H9 (cell line): Measurements from ENCODE around the gene IGLL5. TPM values are rescaled to one million over a fixed set of nuclear protein-coding genes. Genes with fewer than 3 reads are reported as not detected.

Experiments
- DNase-seq: peaks from one replicate; pipeline ENCODE4 v3.0.0-alpha.2; 2017
- H2AFZ ChIP-seq: one replicate; pipeline ENCODE4 v1.6.1; 2013; ENCODE audit warnings: mild to moderate bottlenecking, low read length, control low read depth, moderate library complexity
- H2AK5ac ChIP-seq: 2 replicates; pipeline ENCODE4 v1.6.1; 2013; ENCODE audit warnings: low read length, control low read depth, mixed read lengths; ENCODE audit not compliant: insufficient read length
- H2BK120ac ChIP-seq: one replicate; pipeline ENCODE4 v1.6.1; 2013; ENCODE audit warnings: low read depth, mild to moderate bottlenecking, low read length, control low read depth, inconsistent platforms; ENCODE audit not compliant: poor library complexity, severe bottlenecking
- H2BK12ac ChIP-seq: 2 replicates; pipeline ENCODE4 v1.6.1; 2013; ENCODE audit warnings: low read length, control low read depth, mixed read lengths, low read depth; ENCODE audit not compliant: insufficient read length
- H2BK15ac ChIP-seq: 2 replicates; pipeline ENCODE4 v1.6.1; 2013; ENCODE audit warnings: low read depth, low read length, control low read depth
- H2BK20ac ChIP-seq: one replicate; pipeline ENCODE4 v1.6.1; 2013; ENCODE audit warnings: low read depth, mild to moderate bottlenecking, low read length, control low read depth, inconsistent platforms; ENCODE audit not compliant: poor library complexity, severe bottlenecking
- H2BK5ac ChIP-seq: 2 replicates; pipeline ENCODE4 v1.6.1; 2013; ENCODE audit warnings: low read length, control low read depth, mixed read lengths; ENCODE audit not compliant: insufficient read length
- H3K14ac ChIP-seq: 2 replicates; pipeline ENCODE4 v1.6.1; 2013; ENCODE audit warnings: low read length, control low read depth; ENCODE audit not compliant: insufficient read depth
- H3K18ac ChIP-seq: 2 replicates; pipeline ENCODE4 v1.6.1; 2013; ENCODE audit warnings: low read depth, mild to moderate bottlenecking, mixed read lengths, low read length, control low read depth; ENCODE audit not compliant: insufficient read length
- H3K23ac ChIP-seq: 2 replicates; pipeline ENCODE4 v1.6.1; 2013; ENCODE audit warnings: low read length, control low read depth, mixed read lengths, low read depth; ENCODE audit not compliant: insufficient read length
- H3K23me2 ChIP-seq: 2 replicates; pipeline ENCODE4 v1.6.1; 2013; ENCODE audit warnings: low read depth, mild to moderate bottlenecking, mixed read lengths, low read length, control low read depth; ENCODE audit not compliant: insufficient read length, poor library complexity, severe bottlenecking
- H3K27ac ChIP-seq: 2 replicates; pipeline ENCODE4 v1.5.1; 2013; ENCODE audit warnings: low read length, control low read depth, mixed read lengths, low read depth; ENCODE audit not compliant: insufficient read length
- H3K27me3 ChIP-seq: 2 replicates; pipeline ENCODE4 v1.6.1; 2013; ENCODE audit warnings: low read length, control low read depth, inconsistent platforms; ENCODE audit not compliant: insufficient read depth
- H3K4ac ChIP-seq: 2 replicates; pipeline ENCODE4 v1.6.1; 2013; ENCODE audit warnings: low read depth, mild to moderate bottlenecking, control low read depth, inconsistent platforms, low read length, moderate library complexity
- H3K4me1 ChIP-seq: 2 replicates; pipeline ENCODE4 v1.6.1; 2013; ENCODE audit warnings: low read length, control low read depth, inconsistent platforms; ENCODE audit not compliant: insufficient read depth
- H3K4me2 ChIP-seq: 2 replicates; pipeline ENCODE4 v1.6.1; 2013; ENCODE audit warnings: low read length, control low read depth, mixed read lengths; ENCODE audit not compliant: insufficient read length, insufficient read depth
- H3K56ac ChIP-seq: 2 replicates; pipeline ENCODE4 v1.6.1; 2013; ENCODE audit warnings: low read depth, mild to moderate bottlenecking, mixed read lengths, low read length, control low read depth; ENCODE audit not compliant: insufficient read length
- H3K79me1 ChIP-seq: 2 replicates; pipeline ENCODE4 v1.6.1; 2013; ENCODE audit warnings: low read depth, mild to moderate bottlenecking, moderate library complexity, low read length, control low read depth, inconsistent platforms; ENCODE audit not compliant: insufficient read depth, poor library complexity, severe bottlenecking
- H3K79me2 ChIP-seq: 2 replicates; pipeline ENCODE4 v1.6.1; 2013; ENCODE audit warnings: low read length, control low read depth, inconsistent platforms; ENCODE audit not compliant: insufficient read depth
- H3K9ac ChIP-seq: 2 replicates; pipeline ENCODE4 v1.6.1; 2013; ENCODE audit warnings: low read length, control low read depth, mixed read lengths; ENCODE audit not compliant: insufficient read length; ENCODE audit errors: extremely low read depth
- H3K9me3 ChIP-seq: one replicate; pipeline ENCODE4 v1.6.1; 2013; ENCODE audit warnings: low read depth, low read length, inconsistent platforms; ENCODE audit not compliant: control insufficient read depth
- H3T11ph ChIP-seq: one replicate; pipeline ENCODE4 v1.6.1; 2013; ENCODE audit warnings: mild to moderate bottlenecking, low read length, control low read depth, inconsistent platforms
- H4K20me1 ChIP-seq: one replicate; pipeline ENCODE4 v1.6.1; 2013; ENCODE audit not compliant: control insufficient read depth, insufficient read length, insufficient read depth
- H4K5ac ChIP-seq: 2 replicates; pipeline ENCODE4 v1.6.1; 2013; ENCODE audit warnings: low read depth, mild to moderate bottlenecking, mixed read lengths, low read length, control low read depth; ENCODE audit not compliant: insufficient read length
- H4K8ac ChIP-seq: replicated peaks from 2 replicates; pipeline ENCODE4 v1.6.1; 2013; ENCODE audit warnings: low read length, control low read depth, mixed read lengths, low read depth; ENCODE audit not compliant: insufficient read length
- H4K91ac ChIP-seq: 2 replicates; pipeline ENCODE4 v1.6.1; 2013; ENCODE audit warnings: low read depth, mild to moderate bottlenecking, moderate library complexity, mixed read lengths, low read length, control low read depth; ENCODE audit not compliant: insufficient read length
- H3K27ac Mint-ChIP-seq, 3 experiments: 2 replicates in 2 of 3; 3 replicates in 1 of 3; pipeline ENCODE4 v1.8.0; 2020 to 2021; ENCODE audit warnings: mixed read lengths in 3 of 3, mild to moderate bottlenecking in 1 of 3, moderate library complexity in 1 of 3
- H3K27me3 Mint-ChIP-seq: 2 replicates; pipeline ENCODE4 v1.8.0; 2021; ENCODE audit warnings: low read depth, mild to moderate bottlenecking, moderate library complexity, mixed read lengths
- H3K36me3 Mint-ChIP-seq, 3 experiments: 2 replicates in 2 of 3; 3 replicates in 1 of 3; pipeline ENCODE4 v1.8.0; 2020 to 2021; ENCODE audit warnings: low read depth in 3 of 3, mixed read lengths in 3 of 3; ENCODE audit not compliant: insufficient read depth in 1 of 3
- H3K4me1 Mint-ChIP-seq, 2 experiments: 2 replicates each; pipeline ENCODE4 v1.8.0; 2020; ENCODE audit warnings: mixed read lengths in 2 of 2
- H3K4me3 Mint-ChIP-seq, 2 experiments: 2 replicates in 1 of 2; 3 replicates in 1 of 2; pipeline ENCODE4 v1.8.0; 2020 to 2021; ENCODE audit warnings: mild to moderate bottlenecking in 2 of 2, mixed read lengths in 2 of 2, moderate library complexity in 1 of 2
- H3K9me3 Mint-ChIP-seq, 2 experiments: 2 replicates in 1 of 2; 3 replicates in 1 of 2; pipeline ENCODE4 v1.8.0; 2020; ENCODE audit warnings: mild to moderate bottlenecking in 2 of 2, mixed read lengths in 2 of 2, moderate library complexity in 1 of 2
- CTCF ChIP-seq: fragments of 200-600 bp; sonication (generic); conservative IDR thresholded peaks from 3 replicates; pipeline ENCODE4 v1.8.0; 2021; ENCODE audit warnings: antibody characterized with exemption, mild to moderate bottlenecking
- WGBS: extraction: QIAGEN DNeasy Blood & Tissue Kit; methylation state at CpG from one replicate; pipeline ENCODE4 v1.1.7; 2013; ENCODE audit warnings: missing lambda C conversion rate, low lambda C conversion rate, mixed read lengths; ENCODE audit not compliant: insufficient read length; ENCODE audit errors: extremely low coverage; 5-methylcytosine and 5-hydroxymethylcytosine counted together
- total RNA-seq: library from RNA; stranded (reverse); gene quantifications from 2 replicates; pipeline ENCODE4 v1.2.1, GENCODE V29; 2021

Gene IGLL5
- total RNA-seq, 1 experiment from 2014 or later = not detected

DNA sequence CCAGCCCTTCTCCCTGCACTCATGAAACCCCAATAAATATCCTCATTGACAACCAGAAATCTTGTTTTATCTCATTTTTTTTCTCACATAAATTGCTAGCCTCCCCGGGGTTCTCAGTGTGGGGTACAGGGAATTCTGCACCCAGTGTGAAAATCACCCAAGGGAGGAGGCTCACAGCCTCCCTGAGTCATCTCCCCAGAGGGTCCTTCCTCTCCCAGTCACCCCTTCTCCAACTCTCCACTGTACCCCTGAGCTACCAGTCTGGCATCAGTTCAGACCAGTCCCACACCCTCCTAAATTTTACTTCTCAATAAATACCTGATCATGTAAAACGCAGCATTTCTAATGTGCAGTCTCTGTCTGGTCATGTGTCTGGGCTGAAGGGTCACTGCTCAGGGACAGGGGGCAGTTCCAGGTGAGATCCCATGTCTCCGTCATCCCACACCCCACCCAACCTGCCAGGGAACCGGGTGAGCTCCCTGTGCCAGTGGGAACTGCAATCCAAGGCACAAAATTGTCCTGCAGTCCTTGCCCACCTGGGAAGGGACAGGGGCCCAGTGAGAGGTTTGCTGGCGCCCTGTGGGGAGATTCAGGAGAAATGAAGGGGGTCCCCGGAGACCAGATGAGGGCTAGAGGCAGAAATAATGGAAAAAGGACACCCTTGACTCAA, 8.3 kb downstream of the IGLL5 start:
- no peak overlapping the region for H3K4ac ChIP-seq
- H3K18ac ChIP-seq = no peak overlapping the region
- H2BK12ac ChIP-seq = no peak overlapping the region
- no peak overlapping the region for H2BK15ac ChIP-seq
- Mint-ChIP-seq H3K27me3 (peaks cover 95% of the 10 kb centered on the region), H3K4me3 (no peak overlapping the region), H3K36me3 (no peaks in the 10 kb centered on the region), H3K4me1 (no peaks in the 10 kb centered on the region), H3K27ac (peak overlapping the region in 1 of 3 experiments; percentile 20; a peak in 1 of 7 replicates), H3K9me3 (no peaks in the 10 kb centered on the region)
- no peak overlapping the region for H3K56ac ChIP-seq
- H2BK120ac ChIP-seq = no peak overlapping the region
- no peak overlapping the region for H4K91ac ChIP-seq
- no peak for TF ChIP-seq CTCF
- no peak overlapping the region for H3K23ac ChIP-seq
- no peak overlapping the region for H3K4me2 ChIP-seq
- WGBS = no CpG with 5 or more reads among the region's 6 CpGs
- H2AK5ac ChIP-seq = no peak overlapping the region
- no peaks in the 10 kb centered on the region for H3K4me1 ChIP-seq
- no peaks in the 10 kb centered on the region for H3K79me2 ChIP-seq
- H3K23me2 ChIP-seq = no peaks in the 10 kb centered on the region
- no peak for DNase-seq
- no peaks in the 10 kb centered on the region for H3K79me1 ChIP-seq
- no peak overlapping the region for H4K8ac ChIP-seq
- H3K14ac ChIP-seq = no peak overlapping the region; the same call in 1 of the 2 replicates
- H2AFZ ChIP-seq = no peak overlapping the region
- H3K27me3 ChIP-seq = peaks cover 2% of the 10 kb centered on the region; the same call in 1 of the 2 replicates
- no peak overlapping the region for H2BK5ac ChIP-seq
- H4K20me1 ChIP-seq = no peaks in the 10 kb centered on the region
- H4K5ac ChIP-seq = no peak overlapping the region
- H3T11ph ChIP-seq = no peak overlapping the region
- no peak overlapping the region for H3K27ac ChIP-seq
- no peak overlapping the region for H2BK20ac ChIP-seq
- no peak overlapping the region for H3K9ac ChIP-seq
- no peaks in the 10 kb centered on the region for H3K9me3 ChIP-seq
